HG03097 (cell line): ENCODE data around the gene FAIM2.

Experiments used
- ATAC-seq: cut with Tn5 transposase; IDR thresholded peaks from one replicate; pipeline ENCODE4 v1.9.1; 2021; ENCODE audit not compliant: unreplicated experiment, low FRiP score

FAIM2 gene

DNA sequence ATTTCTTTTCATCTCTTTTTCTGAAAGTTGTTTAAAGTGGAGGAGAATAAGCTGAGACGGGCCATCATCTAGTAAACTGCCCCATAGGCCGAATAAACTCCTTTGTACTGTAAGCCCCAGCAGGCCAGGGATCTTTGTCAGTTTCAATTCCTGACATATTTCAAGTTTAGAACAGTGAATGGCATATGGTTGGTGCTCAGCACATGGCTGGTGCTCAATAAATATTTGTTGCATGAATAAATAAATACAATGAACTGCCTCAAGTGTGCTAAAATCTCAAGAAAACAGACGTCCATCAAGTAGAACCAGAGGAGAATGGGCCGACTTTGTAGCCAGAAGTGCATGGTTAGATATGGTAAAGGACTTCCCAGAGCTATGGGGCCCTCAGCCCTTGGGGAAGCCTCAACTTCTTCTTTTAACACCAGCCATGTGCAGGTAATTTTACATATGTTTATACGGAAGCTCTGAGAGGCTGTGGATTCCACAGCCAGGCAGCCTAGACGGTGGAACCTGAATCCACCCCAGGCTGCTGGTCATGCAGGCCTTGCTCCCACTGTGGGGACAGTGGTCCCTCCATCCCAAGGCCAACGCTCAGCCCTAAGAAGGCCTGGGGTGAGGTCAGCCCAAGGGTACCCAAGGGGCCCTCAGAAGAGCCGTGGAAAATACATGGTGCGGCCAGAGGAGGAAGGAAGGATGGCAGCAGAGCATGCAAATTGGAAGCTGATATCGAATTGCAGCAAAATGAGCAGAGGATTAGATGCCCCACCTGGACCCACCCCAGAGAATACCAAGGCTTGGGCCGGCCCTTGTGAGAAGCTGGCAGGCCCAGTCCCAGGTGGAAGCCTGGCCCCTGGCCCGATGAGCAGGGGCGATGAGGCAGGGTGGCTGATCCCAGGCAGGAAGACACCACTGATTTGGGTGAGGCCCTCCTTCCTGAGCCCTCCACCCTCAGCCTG is 38.1 kb upstream of the FAIM2 start:
- ATAC-seq: no peak

DNA sequence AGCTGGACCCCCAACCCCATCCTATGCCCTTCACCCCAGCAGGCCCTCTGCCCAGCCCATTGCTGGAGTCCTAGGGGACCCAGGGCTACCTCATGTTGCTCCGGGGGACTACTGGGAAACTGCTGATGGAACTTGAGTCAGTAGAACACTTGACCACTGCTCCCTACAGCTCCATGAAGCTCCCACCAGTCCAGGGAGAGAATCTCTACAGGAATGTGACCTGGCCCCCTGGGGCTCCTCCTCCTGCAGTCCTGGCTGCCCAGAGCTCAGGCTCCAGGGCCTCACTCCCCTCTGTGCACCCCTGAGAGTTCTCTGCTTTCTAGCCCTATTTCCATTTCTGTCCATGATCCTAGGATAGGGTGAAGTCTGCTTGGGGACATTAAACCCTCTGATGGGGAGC is 36.0 kb upstream of the FAIM2 start:
- ATAC-seq: no peak

DNA sequence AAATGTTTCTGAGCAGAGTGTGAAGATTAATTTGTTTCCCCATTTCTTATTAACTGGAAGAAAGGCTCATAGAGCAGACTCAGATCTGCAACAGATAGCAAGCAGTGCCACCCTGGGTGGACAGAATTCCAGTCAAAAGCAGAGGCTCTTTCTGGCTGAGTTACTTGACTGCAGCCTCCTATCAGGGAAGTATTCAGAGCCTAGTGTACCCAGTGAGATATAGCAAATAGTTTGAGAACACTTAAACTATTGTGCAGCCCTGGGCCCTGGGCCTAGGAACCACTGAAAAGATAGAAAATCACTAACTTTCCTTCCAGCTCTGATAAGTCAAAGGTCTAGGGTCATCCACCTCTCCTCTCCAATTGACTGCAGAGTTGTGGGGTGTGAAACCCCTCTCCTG is 35.6 kb upstream of the FAIM2 start:
- no peak for ATAC-seq

DNA sequence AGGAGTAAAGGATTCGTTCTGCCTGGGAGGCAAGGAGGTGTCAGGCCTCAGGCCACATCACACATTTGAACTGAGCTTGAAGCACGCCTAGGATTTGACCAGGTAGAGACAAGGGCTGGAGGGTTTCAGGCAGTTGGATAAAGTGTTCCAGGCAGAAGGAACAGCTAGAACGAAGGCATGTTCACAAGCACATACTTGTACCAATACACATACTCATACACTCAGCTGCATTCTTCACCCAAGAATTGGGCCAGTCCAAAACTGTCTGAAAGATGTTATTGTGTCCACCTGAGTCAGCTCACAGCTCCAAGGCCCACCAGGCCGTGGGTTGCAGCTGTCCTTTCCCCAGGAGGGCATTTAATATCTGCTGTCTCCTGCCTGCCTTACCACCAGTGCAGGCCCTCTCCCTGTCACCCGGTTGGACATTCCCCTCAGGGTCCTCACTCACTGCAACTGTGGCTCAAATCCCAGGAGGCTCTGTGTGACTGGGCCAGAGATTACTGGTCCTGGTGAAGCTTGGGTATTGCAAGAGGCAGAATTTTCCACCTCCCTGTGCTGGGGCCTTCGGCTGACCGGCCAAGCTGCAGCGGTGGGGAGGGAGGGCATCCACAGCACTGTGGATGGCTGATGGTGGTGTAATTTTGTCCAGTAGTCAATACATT is 34.1 kb upstream of the FAIM2 start:
- no peak for ATAC-seq

DNA sequence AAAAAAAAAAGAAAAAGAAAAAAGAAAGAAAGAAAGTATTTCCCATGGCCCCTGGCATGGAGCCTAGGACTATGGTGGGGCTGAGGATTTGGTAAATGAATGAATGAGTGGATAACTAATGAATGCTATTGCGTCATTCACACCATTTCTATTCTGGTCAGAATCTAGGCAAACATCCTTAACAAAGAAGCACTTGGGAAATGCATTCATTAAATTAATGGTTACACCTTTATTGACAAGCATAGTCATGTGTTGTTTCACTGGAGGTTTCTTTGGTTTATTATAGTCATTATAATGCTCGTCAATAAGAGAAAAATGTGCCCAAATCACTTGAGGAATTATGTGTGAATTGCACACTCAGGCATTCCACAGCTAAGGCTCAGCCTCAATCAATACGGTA is 33.2 kb upstream of the FAIM2 start:
- no peak for ATAC-seq

DNA sequence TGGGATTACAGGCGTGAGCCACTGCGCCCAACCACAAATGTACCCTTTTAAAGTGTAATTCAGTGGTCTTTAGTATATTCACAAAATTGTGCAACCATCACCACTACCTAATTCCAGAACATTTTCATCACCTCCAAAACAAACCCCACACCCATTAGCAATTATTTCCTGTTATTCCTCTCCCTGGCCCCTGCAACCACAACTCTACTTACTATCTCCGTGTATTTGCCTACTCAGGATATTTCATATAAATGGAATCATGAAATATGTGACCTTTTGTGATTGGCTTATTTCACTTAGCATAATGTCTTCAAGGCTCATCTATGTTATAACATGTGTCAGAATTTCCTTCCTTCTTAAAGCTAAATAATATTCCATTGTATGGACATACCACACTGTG is 30.8 kb upstream of the FAIM2 start:
- ATAC-seq: no peak

DNA sequence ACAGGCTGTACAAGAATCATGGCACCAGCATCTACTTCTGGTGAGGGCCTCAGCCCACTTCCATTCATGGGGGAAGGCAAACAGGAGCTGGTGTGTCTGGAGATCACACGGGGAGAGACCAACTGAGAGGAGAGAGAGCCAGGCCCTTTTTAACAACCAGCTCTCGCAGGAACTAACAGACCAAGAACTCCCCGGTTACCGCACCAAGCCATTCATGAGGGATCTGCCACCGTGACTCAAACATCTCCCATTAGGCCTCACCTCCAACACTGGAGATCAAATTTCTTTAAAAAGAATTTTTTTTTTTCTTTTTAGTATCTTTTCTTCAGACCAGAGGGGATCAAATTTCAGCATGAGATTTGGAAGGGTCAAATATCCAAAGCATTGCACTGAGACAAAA is 30.1 kb upstream of the FAIM2 start:
- no peak for ATAC-seq

DNA sequence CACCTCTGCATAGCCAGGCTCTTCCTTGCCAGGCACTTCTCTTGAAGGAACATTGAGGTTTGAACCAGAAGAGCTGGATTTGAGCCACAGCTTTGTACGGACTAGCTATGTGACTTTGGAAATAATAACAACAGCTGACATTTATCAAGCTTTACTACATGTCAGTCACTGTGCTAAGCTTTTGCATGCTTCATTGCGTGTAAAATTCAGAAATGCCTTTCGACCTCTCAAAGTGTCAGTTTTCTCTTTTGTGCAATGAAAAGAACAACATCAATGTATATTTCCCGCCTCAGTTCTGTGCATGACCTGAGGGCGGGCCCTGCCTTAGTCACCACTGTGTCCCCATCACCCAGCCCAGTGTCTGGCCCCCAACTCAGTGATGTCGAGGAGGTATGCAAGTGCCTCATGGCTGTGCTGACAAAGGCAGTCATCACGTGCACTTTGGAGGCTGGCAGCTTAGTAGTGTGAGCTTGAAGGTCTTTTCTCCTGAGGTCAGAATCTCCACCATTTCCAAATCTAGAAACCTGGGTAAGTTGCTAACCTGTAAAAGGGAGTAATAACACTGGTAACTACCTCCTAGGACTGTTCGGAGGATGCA is 28.9 kb upstream of the FAIM2 start:
- ATAC-seq: no peak

DNA sequence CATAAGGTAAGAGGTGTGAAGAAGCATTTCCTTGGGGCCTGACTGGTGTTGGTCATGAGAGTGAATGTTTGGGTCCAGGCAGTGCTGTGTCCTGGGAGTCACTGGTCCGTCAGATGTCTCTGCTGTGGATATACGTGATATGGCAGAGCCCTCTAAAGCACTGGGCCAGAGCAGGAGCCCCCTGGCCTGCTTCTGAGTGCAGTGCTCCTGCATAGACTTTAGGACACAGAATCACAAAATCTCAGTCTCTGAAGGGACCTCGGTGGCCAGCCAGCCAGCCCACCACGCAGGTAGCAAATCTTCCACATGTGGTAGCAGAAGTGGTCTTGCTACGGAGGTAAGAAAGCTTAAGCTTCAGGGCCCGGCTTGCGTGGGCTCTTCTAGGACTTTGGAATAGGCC is 28.3 kb upstream of the FAIM2 start:
- ATAC-seq: no peak

DNA sequence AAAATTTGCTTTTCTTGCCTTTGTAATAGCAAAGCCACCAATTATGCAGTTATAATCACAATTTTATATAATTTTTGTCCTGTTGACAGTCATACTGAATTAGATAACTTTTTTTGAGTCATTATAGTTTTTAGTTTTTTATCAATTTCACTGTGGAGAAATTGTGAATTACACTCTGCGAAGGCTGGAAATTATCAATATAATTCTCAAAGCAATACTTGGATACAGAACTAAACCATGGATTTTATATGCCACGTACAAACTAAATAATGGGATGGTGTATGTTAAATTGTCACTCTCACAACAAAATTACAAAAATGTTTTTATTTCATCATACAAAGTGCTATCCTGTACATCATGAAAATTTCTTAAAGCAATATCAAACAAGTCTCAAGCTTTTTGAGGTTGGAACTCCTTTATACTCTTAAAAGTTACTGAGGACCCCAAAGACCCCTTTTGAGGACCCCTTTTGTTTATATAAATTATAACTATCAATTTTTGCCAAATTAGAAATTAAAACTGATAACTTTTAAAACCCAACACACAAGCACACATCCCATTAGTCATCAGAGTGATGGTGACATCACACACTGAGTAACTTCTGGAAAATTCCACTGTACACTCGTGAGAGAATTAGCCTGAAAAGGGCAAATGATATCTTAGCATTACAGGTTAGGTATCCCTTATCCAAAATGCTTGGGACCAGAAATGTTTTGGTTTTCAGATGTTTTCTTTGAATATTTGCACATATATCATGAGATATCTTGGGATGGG is 27.0 kb upstream of the FAIM2 start:
- ATAC-seq: no peak

DNA sequence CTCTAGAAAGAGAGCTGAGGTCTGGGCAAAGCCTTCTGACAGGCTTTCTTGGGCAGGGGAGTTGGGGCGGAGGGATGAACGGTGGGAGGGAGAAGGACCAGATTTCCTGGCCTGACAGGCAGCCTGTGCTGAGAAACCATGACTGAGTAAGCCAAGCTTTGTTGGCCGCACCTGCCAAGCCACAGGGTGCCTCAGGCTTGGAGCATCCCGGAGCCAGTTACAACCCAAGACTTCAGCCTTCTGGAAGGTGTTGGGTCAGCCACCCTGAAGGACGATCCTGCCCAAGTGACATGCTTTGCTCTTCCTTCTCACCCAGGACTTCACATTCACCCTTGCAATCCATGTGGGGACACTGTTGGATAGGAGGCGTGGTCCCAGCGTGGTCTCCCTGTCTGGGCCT is 25.9 kb upstream of the FAIM2 start:
- ATAC-seq: no peak

DNA sequence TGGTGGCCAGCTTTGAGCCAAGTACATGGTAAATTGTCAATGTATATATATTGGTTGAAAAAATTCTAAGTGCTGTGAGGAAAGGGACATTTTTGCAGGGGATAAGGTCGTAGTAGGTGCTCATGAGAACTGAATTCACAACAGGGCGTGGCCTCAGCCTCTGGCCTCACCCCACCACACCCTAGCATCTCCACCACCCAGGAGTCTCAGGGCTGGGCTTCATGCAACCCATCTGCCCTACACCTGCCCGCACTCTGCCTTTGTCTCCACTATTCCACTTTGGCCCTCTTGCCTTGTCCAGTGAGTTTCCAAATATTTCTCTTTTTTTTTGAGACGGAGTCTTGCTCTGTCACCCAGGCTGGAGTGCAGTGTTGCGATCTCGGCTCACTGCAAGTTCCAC is 24.8 kb upstream of the FAIM2 start:
- no peak for ATAC-seq

DNA sequence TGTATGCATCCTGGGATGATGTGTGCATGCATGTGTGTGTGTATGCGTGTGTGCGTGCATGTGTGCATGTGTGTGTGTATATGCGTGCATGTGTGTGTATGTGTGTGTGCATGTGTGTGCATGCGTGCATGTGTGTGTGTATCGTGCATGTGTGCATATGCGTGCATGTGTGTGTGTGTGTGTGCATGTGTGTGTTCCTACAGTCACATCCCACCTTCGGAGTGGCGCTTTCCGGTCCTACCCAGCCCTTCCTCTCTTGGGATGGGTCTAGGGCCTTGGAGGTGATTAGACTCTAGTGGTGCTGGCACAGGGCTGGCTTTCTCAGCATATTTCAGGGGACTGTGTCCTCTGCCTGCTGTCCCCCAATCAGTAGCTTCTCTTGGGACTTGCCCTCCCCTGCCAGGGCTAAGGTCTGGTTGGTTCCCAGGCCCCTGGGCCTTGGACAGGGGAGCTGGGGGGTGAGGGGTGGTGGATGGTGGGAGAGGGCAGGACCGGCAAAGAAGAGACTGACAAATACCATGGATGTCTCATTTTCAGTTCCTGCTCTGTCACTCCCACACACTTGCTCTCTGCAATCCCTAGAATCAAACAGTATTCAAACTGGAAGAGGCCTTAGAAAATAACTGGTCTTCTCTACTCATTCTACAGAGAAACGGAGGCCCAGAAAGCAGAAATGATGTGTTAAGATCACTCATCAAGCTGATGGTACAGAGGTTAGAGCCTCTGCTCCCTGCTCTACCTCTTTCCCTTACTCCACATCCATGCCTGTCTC is 21.9 kb upstream of the FAIM2 start:
- ATAC-seq: no peak

DNA sequence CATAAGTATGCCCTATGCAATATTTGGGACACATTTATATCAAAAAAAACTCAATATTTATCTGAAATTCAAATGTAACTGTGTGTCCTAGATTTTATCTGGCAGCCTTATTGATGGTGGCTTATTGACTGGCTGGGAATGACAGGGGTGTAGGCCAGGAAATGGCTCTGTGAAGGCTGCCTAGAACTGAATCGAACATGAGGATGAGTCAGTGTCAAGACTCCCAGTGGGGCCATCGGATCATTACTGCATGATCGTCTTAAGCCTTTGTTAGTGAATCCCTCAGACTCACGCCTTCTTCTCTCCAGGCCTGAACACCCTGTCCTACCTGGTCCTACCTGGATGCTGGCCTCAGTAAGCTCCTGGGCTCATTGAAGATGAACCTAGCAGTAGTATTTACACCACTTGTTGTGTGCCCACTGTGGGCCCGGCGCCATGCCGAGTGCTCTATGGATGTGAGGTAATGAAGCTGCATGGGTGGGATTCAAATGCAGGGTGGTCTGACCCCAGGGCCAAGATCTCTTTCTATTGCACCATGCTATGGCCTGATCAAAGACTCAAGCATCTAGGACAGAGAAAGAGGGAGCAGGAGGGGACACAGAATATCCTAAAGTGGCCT is 21.0 kb upstream of the FAIM2 start:
- ATAC-seq: no peak

DNA sequence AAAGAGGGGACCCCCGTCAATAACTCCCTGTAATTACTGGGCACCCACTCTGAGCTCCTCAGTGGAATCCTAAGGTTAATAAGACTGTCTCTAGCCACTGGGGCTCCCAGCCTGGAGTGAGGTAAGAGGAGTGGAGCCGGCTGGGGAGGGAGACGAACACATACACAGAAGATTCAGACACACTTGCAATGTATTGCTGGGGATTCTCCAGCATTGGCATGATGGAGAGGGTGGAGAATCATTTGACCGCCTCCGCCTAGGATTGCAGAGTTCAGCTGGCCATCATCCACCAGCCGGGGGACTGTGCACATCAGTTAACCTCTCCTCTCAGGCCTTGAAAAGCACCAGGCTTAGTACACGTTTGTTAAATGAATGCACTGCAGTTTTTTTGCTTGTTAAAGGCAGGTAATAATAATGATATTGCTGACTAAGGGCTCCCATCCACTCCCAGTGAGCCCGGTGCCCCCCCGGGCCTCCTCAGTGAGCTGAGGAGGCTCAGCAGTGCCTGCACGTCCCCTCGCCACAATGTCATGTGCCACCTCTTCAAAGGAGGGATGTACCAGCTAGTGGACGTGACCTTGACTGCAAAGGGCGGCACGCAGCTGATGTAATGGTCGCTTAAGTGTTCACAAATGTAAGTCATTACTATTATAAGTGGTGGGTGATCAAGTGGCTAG is 20.3 kb upstream of the FAIM2 start:
- ATAC-seq: no peak

DNA sequence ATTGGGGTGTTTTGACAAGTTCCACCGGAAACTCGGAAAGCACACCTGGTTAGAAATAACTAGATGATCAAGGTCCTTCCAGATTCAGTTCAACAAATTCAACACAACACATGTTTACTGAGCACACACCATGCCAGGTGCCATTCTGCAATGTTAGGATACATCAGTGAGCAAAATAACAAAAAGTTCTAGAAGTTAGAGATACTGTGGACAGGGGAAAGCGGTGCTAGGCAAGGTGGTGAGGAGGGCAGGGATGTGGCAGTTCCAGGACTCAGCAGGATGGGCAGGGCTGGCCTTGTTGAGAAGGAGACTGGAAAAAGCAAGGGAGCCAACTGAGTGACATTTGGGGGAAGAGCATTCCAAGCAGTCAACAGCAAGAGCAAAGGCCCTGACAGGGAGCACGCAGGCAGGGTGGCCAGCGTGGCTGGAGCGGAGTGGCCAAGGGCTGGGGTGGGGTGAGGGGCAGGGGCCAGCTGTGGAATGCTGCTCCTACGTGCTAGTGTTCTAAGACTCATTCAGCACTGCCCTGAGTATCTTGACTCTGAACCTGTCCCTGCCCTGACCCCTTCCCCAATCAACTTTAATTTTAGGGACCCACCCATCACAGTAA is 19.4 kb upstream of the FAIM2 start:
- no peak for ATAC-seq

DNA sequence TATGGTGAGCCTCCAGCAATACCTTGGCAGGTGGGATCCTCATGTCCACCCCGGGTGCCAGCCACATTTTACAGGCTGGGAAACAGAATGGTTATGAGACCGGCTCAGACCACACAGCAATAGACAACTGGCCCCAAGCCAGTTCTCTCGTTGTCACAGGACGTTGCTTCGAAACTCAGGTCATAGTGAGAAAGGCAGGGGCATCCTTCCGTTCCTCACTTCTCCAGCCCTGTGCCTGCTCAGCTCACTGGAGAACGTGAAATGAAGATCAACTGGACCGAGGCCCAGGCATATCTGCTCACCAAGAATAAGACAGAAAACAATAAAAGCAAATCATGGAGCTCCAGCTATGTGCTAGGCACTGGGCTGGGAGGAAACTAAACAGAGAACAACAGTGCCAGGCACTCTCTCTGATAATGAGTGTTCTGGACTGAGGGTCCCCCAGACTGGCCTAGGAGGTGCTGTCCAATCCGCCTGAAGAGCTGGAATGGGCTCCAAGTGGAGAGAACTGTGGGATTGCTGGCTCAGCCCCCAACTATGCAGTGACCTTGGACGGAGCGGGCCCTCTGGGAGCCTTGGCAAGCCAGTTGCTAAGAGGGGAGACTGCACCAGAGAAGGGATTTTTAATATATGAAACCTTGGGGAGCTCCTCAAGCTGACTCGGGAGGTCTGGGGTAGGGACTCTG is 18.8 kb upstream of the FAIM2 start:
- no peak for ATAC-seq

DNA sequence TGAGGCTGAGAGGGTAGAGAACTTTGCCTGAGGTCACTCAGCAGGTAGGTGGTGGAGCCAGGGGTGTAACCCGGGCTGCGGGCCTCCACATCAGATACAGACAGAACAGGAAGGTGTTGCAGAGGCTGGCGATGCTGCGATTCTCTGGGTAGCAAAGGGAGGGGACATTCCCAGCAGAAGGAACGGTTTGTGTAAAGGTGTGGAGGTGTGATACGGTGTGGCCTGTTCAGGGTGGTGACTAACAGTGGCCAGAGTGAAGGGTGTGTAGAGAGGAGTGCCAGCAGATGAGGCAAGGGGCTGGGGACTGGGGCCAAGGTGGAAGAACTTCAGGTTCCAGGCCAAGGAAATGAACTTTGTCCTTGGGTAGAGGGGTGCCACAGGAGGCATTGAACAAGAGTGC is 18.2 kb upstream of the FAIM2 start:
- no peak for ATAC-seq
